ENCODE results near the gene CAPZA1. TPM values are rescaled to one million over a fixed set of nuclear protein-coding genes. Genes with fewer than 3 reads are reported as not detected.

CAPZA1 gene
- total and polyA plus RNA-seq, 2 of the 8 experiments (the other 6 are each of a cell fraction or from before 2014, with no cell fraction given): 48.9 to 107 TPM

DNA sequence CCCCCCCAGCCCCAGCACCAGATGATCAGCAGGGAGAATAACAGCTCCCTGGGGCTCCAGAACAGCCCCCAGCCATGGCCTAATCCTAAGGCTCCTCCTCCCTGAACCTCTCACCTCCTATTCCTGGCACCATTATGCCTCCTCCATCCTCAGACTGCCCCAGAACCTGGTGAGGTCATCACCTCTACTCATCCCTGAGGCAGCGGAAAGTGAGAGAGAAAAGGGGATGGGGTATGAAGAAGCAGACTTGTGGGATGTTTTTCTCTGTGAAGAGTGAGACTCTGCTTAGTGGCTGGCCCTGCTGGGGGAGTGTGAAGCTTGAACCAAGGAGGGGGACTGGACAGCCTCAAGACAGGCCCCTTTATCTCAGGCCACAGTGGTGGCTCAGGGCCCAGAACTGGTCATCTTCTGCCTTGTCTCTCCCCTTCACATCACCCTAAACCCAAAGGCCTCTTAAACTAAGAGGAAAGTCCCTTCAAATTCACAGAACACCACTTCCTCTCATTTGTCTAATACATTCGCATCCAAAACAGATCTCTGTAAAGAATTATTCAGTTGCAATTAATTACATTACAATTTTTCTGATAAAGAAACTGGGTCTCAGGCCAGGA is 97.7 kb downstream of the CAPZA1 start (continued):
- TF ChIP-seq, protein P1, sequence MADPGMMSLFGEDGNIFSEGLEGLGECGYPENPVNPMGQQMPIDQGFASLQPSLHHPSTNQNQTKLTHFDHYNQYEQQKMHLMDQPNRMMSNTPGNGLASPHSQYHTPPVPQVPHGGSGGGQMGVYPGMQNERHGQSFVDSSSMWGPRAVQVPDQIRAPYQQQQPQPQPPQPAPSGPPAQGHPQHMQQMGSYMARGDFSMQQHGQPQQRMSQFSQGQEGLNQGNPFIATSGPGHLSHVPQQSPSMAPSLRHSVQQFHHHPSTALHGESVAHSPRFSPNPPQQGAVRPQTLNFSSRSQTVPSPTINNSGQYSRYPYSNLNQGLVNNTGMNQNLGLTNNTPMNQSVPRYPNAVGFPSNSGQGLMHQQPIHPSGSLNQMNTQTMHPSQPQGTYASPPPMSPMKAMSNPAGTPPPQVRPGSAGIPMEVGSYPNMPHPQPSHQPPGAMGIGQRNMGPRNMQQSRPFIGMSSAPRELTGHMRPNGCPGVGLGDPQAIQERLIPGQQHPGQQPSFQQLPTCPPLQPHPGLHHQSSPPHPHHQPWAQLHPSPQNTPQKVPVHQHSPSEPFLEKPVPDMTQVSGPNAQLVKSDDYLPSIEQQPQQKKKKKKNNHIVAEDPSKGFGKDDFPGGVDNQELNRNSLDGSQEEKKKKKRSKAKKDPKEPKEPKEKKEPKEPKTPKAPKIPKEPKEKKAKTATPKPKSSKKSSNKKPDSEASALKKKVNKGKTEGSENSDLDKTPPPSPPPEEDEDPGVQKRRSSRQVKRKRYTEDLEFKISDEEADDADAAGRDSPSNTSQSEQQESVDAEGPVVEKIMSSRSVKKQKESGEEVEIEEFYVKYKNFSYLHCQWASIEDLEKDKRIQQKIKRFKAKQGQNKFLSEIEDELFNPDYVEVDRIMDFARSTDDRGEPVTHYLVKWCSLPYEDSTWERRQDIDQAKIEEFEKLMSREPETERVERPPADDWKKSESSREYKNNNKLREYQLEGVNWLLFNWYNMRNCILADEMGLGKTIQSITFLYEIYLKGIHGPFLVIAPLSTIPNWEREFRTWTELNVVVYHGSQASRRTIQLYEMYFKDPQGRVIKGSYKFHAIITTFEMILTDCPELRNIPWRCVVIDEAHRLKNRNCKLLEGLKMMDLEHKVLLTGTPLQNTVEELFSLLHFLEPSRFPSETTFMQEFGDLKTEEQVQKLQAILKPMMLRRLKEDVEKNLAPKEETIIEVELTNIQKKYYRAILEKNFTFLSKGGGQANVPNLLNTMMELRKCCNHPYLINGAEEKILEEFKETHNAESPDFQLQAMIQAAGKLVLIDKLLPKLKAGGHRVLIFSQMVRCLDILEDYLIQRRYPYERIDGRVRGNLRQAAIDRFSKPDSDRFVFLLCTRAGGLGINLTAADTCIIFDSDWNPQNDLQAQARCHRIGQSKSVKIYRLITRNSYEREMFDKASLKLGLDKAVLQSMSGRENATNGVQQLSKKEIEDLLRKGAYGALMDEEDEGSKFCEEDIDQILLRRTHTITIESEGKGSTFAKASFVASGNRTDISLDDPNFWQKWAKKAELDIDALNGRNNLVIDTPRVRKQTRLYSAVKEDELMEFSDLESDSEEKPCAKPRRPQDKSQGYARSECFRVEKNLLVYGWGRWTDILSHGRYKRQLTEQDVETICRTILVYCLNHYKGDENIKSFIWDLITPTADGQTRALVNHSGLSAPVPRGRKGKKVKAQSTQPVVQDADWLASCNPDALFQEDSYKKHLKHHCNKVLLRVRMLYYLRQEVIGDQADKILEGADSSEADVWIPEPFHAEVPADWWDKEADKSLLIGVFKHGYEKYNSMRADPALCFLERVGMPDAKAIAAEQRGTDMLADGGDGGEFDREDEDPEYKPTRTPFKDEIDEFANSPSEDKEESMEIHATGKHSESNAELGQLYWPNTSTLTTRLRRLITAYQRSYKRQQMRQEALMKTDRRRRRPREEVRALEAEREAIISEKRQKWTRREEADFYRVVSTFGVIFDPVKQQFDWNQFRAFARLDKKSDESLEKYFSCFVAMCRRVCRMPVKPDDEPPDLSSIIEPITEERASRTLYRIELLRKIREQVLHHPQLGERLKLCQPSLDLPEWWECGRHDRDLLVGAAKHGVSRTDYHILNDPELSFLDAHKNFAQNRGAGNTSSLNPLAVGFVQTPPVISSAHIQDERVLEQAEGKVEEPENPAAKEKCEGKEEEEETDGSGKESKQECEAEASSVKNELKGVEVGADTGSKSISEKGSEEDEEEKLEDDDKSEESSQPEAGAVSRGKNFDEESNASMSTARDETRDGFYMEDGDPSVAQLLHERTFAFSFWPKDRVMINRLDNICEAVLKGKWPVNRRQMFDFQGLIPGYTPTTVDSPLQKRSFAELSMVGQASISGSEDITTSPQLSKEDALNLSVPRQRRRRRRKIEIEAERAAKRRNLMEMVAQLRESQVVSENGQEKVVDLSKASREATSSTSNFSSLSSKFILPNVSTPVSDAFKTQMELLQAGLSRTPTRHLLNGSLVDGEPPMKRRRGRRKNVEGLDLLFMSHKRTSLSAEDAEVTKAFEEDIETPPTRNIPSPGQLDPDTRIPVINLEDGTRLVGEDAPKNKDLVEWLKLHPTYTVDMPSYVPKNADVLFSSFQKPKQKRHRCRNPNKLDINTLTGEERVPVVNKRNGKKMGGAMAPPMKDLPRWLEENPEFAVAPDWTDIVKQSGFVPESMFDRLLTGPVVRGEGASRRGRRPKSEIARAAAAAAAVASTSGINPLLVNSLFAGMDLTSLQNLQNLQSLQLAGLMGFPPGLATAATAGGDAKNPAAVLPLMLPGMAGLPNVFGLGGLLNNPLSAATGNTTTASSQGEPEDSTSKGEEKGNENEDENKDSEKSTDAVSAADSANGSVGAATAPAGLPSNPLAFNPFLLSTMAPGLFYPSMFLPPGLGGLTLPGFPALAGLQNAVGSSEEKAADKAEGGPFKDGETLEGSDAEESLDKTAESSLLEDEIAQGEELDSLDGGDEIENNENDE (IDR thresholded peaks at IDR 0.05; ENCODE audit: insufficient replicate concordance, low read length): no peak
- TF ChIP-seq EZH2 (IDR thresholded peaks at IDR 0.05; ENCODE audit: low read depth, low read length, severe bottlenecking) (no peak), SRF (IDR thresholded peaks at IDR 0.05; ENCODE audit: low read depth, low read length) (no peak), EP300 (IDR thresholded peaks at IDR 0.05; ENCODE audit: borderline replicate concordance in 1 of 2, low read depth in 2 of 2, low read length in 2 of 2) (no peak), KDM1A (IDR thresholded peaks at IDR 0.05; ENCODE audit: borderline replicate concordance, low read length) (no peak), POLR2AphosphoS5 (IDR thresholded peaks at IDR 0.05; ENCODE audit: low read depth, low read length) (no peak), SIX5 (IDR thresholded peaks at IDR 0.05; ENCODE audit: low read depth, low read length) (no peak), MAFK (IDR thresholded peaks at IDR 0.05; ENCODE audit: low read depth, low read length) (no peak)
- TF ChIP-seq, protein P2, sequence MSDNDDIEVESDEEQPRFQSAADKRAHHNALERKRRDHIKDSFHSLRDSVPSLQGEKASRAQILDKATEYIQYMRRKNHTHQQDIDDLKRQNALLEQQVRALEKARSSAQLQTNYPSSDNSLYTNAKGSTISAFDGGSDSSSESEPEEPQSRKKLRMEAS (IDR thresholded peaks at IDR 0.05): no peak
